Tibial artery (tissue), 4 donors: ENCODE data around the gene FKBP5.
A peak's percentile ranks its signal among the peaks of the same experiment; 100 is the strongest.

ENCODE experiments used
- DNase-seq, 2 donors: peaks; one replicate each; pipeline ENCODE4 v3.0.0-alpha.2; 2019
- H3K27ac ChIP-seq, 2 donors: fragments of 200-600 bp; sonication (generic) in 1 of 2; 1 replicate in 1 of 2; 2 replicates in 1 of 2; pipeline ENCODE4 v1.5.1; 2018 to 2019; ENCODE audit warnings: mild to moderate bottlenecking in 1 of 2
- H3K27me3 ChIP-seq, 2 donors: fragments of 200-600 bp; sonication (generic) in 1 of 2; one replicate each; pipeline versions ENCODE4 v1.5.1 to v1.6.0; 2016 to 2019
- H3K36me3 ChIP-seq, 3 donors: fragments of 200-600 bp; sonication (generic) in 2 of 3; one replicate each; pipeline ENCODE4 v1.5.1; 2016 to 2019; ENCODE audit warnings: mild to moderate bottlenecking in 2 of 3
- H3K4me1 ChIP-seq, 4 donors: fragments of 200-600 bp; sonication (generic) in 2 of 4; 1 replicate in 3 of 4; 2 replicates in 1 of 4; pipeline ENCODE4 v1.5.1; 2016 to 2019
- H3K4me3 ChIP-seq, 2 donors: fragments of 200-600 bp; sonication (generic) in 1 of 2; 1 replicate in 1 of 2; 2 replicates in 1 of 2; pipeline ENCODE4 v1.5.1; 2018 to 2019; ENCODE audit warnings: mild to moderate bottlenecking in 2 of 2
- H3K9me3 ChIP-seq, 3 donors: fragments of 200-600 bp; sonication (generic) in 1 of 3; one replicate each; pipeline ENCODE4 v1.5.1; 2016 to 2019
- intact Hi-C: fragments of 100-400 bp; cut with DNase I; formaldehyde crosslinking; loops from one replicate; pipeline ENCODE4 v1.15.0; 2023; ENCODE audit warnings: low total_unique reads
- TF ChIP-seq, protein P1 (sequence below), 2 experiments: fragments of 200-600 bp in 1 of 2; fragments of 450-650 bp in 1 of 2; IDR thresholded peaks; one replicate each; pipeline ENCODE4 v1.5.1; 2017 to 2019; ENCODE audit warnings: antibody characterized with exemption in 2 of 2, mild to moderate bottlenecking in 1 of 2, moderate library complexity in 1 of 2

The FKBP5 gene

GRCh38 chr6:35729722-35730121 lies 41.0 kb upstream of the FKBP5 start:
- H3K9me3 ChIP-seq = no peaks in the 10 kb centered on the region
- TF ChIP-seq, protein P1, sequence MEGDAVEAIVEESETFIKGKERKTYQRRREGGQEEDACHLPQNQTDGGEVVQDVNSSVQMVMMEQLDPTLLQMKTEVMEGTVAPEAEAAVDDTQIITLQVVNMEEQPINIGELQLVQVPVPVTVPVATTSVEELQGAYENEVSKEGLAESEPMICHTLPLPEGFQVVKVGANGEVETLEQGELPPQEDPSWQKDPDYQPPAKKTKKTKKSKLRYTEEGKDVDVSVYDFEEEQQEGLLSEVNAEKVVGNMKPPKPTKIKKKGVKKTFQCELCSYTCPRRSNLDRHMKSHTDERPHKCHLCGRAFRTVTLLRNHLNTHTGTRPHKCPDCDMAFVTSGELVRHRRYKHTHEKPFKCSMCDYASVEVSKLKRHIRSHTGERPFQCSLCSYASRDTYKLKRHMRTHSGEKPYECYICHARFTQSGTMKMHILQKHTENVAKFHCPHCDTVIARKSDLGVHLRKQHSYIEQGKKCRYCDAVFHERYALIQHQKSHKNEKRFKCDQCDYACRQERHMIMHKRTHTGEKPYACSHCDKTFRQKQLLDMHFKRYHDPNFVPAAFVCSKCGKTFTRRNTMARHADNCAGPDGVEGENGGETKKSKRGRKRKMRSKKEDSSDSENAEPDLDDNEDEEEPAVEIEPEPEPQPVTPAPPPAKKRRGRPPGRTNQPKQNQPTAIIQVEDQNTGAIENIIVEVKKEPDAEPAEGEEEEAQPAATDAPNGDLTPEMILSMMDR (IDR thresholded peaks at IDR 0.05) = no peak
- intact Hi-C loops = loop anchor here (5.0 to 10.0 kb wide), 2 partner anchors 127 to 385 kb away; partner anchors contain the start of gene PPARD
- peak overlapping the region; percentile 97 to 99 for H3K27ac ChIP-seq
- no peaks in the 10 kb centered on the region for H3K36me3 ChIP-seq
- no peak for DNase-seq
- H3K4me3 ChIP-seq = no peak overlapping the region
- H3K4me1 ChIP-seq = peaks cover 12 to 93% (median 79%) of the 10 kb centered on the region in 4 donors
- no peaks in the 10 kb centered on the region for H3K27me3 ChIP-seq

DNA sequence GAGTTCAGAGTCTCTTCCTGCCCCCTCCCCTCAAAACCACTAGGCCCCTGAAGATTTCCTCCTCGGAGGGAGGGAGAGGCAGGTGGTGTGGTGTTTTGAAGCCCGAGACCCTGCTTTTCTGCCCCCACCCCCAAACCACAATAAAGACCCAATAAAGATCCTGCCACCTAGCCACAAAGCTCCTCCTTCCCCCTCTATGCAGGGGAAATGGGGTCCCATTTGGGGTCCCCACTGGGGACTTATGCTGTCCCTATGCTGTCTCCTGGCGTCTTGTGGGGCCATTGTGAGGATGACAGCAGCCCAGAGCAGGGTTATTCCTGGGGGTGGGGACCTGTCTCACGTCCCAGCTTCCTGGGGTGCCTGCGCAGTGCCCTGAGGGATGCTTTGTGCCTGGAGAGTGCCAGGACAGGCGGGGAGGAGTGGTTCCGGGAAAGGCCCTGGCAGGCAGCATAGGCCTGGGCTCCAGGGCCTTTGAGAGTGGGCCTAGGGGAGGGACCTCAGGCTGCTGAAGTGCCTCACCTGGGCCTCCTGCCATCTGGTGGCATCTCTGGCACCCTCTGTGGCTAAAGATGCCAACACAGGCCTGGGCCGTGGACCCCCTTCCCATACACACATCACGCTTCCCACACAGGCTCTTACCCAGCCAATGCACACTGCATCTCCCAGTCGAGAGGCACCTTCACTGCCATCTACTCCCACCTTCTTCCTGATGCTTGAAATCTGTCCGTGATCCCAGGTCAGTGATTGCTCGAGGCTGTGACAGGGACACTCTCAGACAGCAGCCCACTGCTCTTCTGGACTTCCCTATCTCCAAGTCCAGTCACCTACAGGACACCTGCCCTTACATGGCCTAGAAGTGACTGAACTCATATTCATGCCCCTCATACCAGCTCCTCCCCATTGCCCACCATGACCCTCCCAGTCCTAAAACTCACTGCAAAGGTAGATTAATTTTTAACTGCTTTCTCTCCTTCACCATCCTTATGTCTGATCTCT lies 40.3 kb upstream of the FKBP5 start:
- intact Hi-C loops = loop anchor here (5.0 kb wide), 1 partner anchor 127 kb away; no protein-coding TSS in a partner anchor
- Histone ChIP-seq H3K36me3 (no peaks in the 10 kb centered on the region), H3K9me3 (no peaks in the 10 kb centered on the region), H3K4me3 (peak overlapping the region; percentile 53 to 64), H3K27ac (peak overlapping the region; percentile 97 to 99), H3K4me1 (peaks cover 12 to 94% (median 84%) of the 10 kb centered on the region in 4 donors), H3K27me3 (no peaks in the 10 kb centered on the region)
- TF ChIP-seq, protein P1 (IDR thresholded peaks at IDR 0.05) = no peak
- peak; percentile 54 to 85 for DNase-seq

DNA sequence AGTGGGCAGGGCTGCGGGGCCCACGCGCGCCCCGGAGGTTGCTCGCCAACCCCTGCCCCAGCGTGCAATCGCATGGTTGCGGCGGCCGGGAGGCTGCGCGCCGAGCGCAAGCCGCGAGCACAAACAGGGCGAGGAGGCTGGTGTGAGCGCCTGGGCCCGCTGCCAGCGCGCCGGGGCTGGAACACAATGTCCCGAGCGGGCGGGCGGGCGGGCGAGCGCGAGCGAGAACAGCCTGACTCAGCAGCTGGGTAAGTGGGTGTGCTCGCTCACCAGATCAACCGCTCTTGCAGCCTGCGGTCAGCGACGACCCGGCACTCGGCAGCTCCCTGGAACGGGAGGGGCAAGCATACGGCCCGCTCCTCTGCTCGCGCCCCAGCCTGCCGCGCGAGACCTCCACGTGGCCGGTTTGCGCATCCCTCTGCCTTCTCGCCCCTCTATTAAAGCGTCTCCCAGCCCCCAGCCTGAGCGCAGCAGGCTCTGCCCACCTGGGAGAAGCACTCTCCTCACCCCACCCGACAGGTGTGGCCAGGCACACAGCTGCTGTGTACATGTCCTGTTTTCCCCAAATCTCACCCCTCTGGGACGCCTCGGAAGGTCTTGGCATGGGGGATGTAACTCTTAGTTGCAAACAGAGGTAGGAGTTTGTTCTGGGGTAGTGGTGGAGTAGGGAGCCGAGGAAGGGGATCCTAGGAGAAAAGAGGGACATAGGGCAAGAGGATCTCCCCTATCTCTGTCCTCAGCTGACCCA lies 39.4 kb upstream of the FKBP5 start:
- H3K9me3 ChIP-seq = no peaks in the 10 kb centered on the region
- peaks cover 12 to 94% (median 88%) of the 10 kb centered on the region in 4 donors for H3K4me1 ChIP-seq
- peak; percentile 93 to 98 for DNase-seq
- TF ChIP-seq, protein P1 (IDR thresholded peaks at IDR 0.05) = peak; percentile 13 to 21
- H3K27ac ChIP-seq = peak overlapping the region; percentile 97 to 99
- no peaks in the 10 kb centered on the region for H3K27me3 ChIP-seq
- intact Hi-C loops = loop anchor here (2.0 to 5.0 kb wide), 2 partner anchors 39 to 126 kb away; partner anchors contain the start of gene FKBP5
- H3K36me3 ChIP-seq = no peaks in the 10 kb centered on the region
- H3K4me3 ChIP-seq = peak overlapping the region; percentile 53 to 64

- DNase-seq = peak; percentile 95 to 98
- intact Hi-C loops = loop anchor here (2.0 to 5.0 kb wide), 2 partner anchors 39 to 125 kb away; partner anchors contain the start of gene FKBP5
- H3K4me1 ChIP-seq = peaks cover 6 to 94% (median 88%) of the 10 kb centered on the region in 4 donors
- H3K27me3 ChIP-seq = no peaks in the 10 kb centered on the region
- TF ChIP-seq, protein P1 (IDR thresholded peaks at IDR 0.05) = peak in 1 of 2 experiments; percentile 25
- H3K36me3 ChIP-seq = no peaks in the 10 kb centered on the region
- H3K9me3 ChIP-seq = no peaks in the 10 kb centered on the region
- H3K4me3 ChIP-seq = peak overlapping the region; percentile 53 to 64
- H3K27ac ChIP-seq = peak overlapping the region; percentile 97 to 99
Observed at GRCh38 chr6:35727231-35727934, 38.7 kb upstream of the FKBP5 start.
